HepG2 (cell line): ENCODE results near the gene DHRS4L2. TPM values are rescaled to one million over a fixed set of nuclear protein-coding genes. Genes with fewer than 3 reads are reported as not detected.

ENCODE experiments used
- ATF7-NPFF ChIP-seq: sonication (generic); formaldehyde crosslinking; IDR thresholded peaks from 2 replicates; pipeline ENCODE4 v1.8.1; 2023; ENCODE audit warnings: mild to moderate bottlenecking, low read depth, missing genetic modification reagents, moderate library complexity
- EP300 ChIP-seq, 3 experiments: sonication (generic) in 1 of 3; formaldehyde crosslinking in 1 of 3; IDR thresholded peaks; 2 replicates each; pipeline versions ENCODE4 v1.5.1 to v1.6.1; 2011 to 2020; ENCODE audit warnings: low read depth in 2 of 3, low read length in 2 of 3, borderline replicate concordance in 1 of 3, improper control_type of control experiment in 1 of 3, mild to moderate bottlenecking in 1 of 3, missing genetic modification reagents in 1 of 3, moderate library complexity in 1 of 3
- HCFC1 ChIP-seq: fragments of 150-350 bp; IDR thresholded peaks from 2 replicates; pipeline ENCODE4 v1.6.1; 2014; ENCODE audit warnings: low read depth, low read length
- JUN ChIP-seq: sonication (generic); formaldehyde crosslinking; IDR thresholded peaks from 2 replicates; pipeline ENCODE4 v1.4.0; 2020; ENCODE audit warnings: mild to moderate bottlenecking, missing genetic modification reagents
- JUND ChIP-seq: sonication (generic); formaldehyde crosslinking; IDR thresholded peaks from 2 replicates; pipeline ENCODE4 v1.8.0; 2022; ENCODE audit warnings: mild to moderate bottlenecking, missing genetic modification reagents
- PCBP1 ChIP-seq: fragments of 200-400 bp; formaldehyde crosslinking; IDR thresholded peaks from 2 replicates; pipeline ENCODE4 v1.6.1; 2017; ENCODE audit warnings: mild to moderate bottlenecking, low read depth, low read length, borderline replicate concordance
- REL ChIP-seq: sonication (generic); formaldehyde crosslinking; conservative IDR thresholded peaks from 2 replicates; pipeline ENCODE4 v1.8.0; 2022; ENCODE audit warnings: mild to moderate bottlenecking, missing genetic modification reagents, moderate library complexity
- SATB2 ChIP-seq: sonication (generic); formaldehyde crosslinking; IDR thresholded peaks from 2 replicates; pipeline ENCODE4 v1.5.0; 2020; ENCODE audit warnings: missing genetic modification reagents
- SP2 ChIP-seq: sonication (generic); formaldehyde crosslinking; IDR thresholded peaks from 2 replicates; pipeline ENCODE4 v1.5.1; 2020; ENCODE audit warnings: mild to moderate bottlenecking, missing genetic modification reagents
- ZEB1 ChIP-seq: IDR thresholded peaks from 2 replicates; pipeline ENCODE4 v1.6.1; 2012; ENCODE audit warnings: mild to moderate bottlenecking, low read depth, inconsistent platforms; ENCODE audit not compliant: insufficient replicate concordance
- ZNF17 ChIP-seq: sonication (generic); formaldehyde crosslinking; IDR thresholded peaks from 2 replicates; pipeline ENCODE4 v1.5.0; 2020; ENCODE audit warnings: mild to moderate bottlenecking, missing genetic modification reagents
- ZNF292 ChIP-seq: sonication (generic); formaldehyde crosslinking; IDR thresholded peaks from 2 replicates; pipeline ENCODE4 v1.8.1; 2022; ENCODE audit warnings: mild to moderate bottlenecking, low read depth, missing genetic modification reagents, borderline replicate concordance
- ZNF296 ChIP-seq: sonication (generic); formaldehyde crosslinking; conservative IDR thresholded peaks from 2 replicates; pipeline ENCODE4 v1.5.0; 2020; ENCODE audit warnings: mild to moderate bottlenecking, missing genetic modification reagents
- ZNF317 ChIP-seq: sonication (generic); formaldehyde crosslinking; IDR thresholded peaks from 2 replicates; pipeline ENCODE4 v1.5.0; 2020; ENCODE audit warnings: mild to moderate bottlenecking, missing genetic modification reagents
- ZNF446 ChIP-seq: sonication (generic); formaldehyde crosslinking; IDR thresholded peaks from 2 replicates; pipeline ENCODE4 v1.5.0; 2020; ENCODE audit warnings: mild to moderate bottlenecking, missing genetic modification reagents
- ZNF644 ChIP-seq: IDR thresholded peaks from 2 replicates; pipeline ENCODE4 v1.6.1; 2016; ENCODE audit warnings: low read depth
- ZZZ3 ChIP-seq: sonication (generic); formaldehyde crosslinking; IDR thresholded peaks from 2 replicates; pipeline ENCODE4 v1.4.0; 2020; ENCODE audit warnings: missing genetic modification reagents, mild to moderate bottlenecking, borderline replicate concordance
- polyA plus RNA-seq, 8 experiments: library from polyadenylated mRNA; depleted of rRNA in 3 of 8; stranded (reverse) in 7 of 8; unstranded in 1 of 8; fragments of >200 nt; fragmentation: Illumina TruSeq in 4 of 8; extraction: Trizol in 4 of 8; gene quantifications; 2 replicates each; pipeline versions ENCODE4 v1.2.1 to v1.2.3, GENCODE V29; 2011 to 2016; ENCODE audit warnings: low read depth in 4 of 8, missing spikeins in 1 of 8, mixed read lengths in 1 of 8; ENCODE audit not compliant: insufficient read depth in 1 of 8
- total RNA-seq, 5 experiments: library from RNA; depleted of rRNA; stranded (reverse); fragments of >200 nt; fragmentation: Illumina TruSeq; extraction: Trizol; gene quantifications; 2 replicates each; pipeline ENCODE4 v1.2.3, GENCODE V29; 2016; ENCODE audit warnings: low read depth in 1 of 5
- TF ChIP-seq, protein P1 (sequence below): sonication (generic); formaldehyde crosslinking; IDR thresholded peaks from 2 replicates; pipeline ENCODE4 v1.8.0; 2022; ENCODE audit warnings: missing genetic modification reagents, low read depth, mild to moderate bottlenecking, borderline replicate concordance
- TF ChIP-seq, protein P2 (sequence below): sonication (generic); formaldehyde crosslinking; IDR thresholded peaks from 2 replicates; pipeline ENCODE4 v1.8.1; 2023; ENCODE audit warnings: mild to moderate bottlenecking, moderate library complexity, missing genetic modification reagents
- TF ChIP-seq, protein P3 (sequence below): sonication (generic); formaldehyde crosslinking; IDR thresholded peaks from 2 replicates; pipeline ENCODE4 v1.5.0; 2020; ENCODE audit warnings: missing genetic modification reagents, mild to moderate bottlenecking, borderline replicate concordance
- TF ChIP-seq, protein P4 (sequence below): sonication (generic); formaldehyde crosslinking; IDR thresholded peaks from 2 replicates; pipeline ENCODE4 v1.8.0; 2022; ENCODE audit warnings: missing genetic modification reagents, mild to moderate bottlenecking, borderline replicate concordance
- TF ChIP-seq, protein P5 (sequence below), 2 experiments: sonication (generic) in 1 of 2; formaldehyde crosslinking in 1 of 2; IDR thresholded peaks; 2 replicates each; pipeline versions ENCODE4 v1.4.0 to v1.6.1; 2016 to 2020; ENCODE audit warnings: borderline replicate concordance in 1 of 2, low read depth in 1 of 2, mild to moderate bottlenecking in 1 of 2, missing genetic modification reagents in 1 of 2

Gene DHRS4L2
- total and polyA plus RNA-seq, 2 of the 13 experiments (the other 11 are each of a cell fraction or from before 2014, with no cell fraction given) = 24.7 to 38.2 TPM

DNA sequence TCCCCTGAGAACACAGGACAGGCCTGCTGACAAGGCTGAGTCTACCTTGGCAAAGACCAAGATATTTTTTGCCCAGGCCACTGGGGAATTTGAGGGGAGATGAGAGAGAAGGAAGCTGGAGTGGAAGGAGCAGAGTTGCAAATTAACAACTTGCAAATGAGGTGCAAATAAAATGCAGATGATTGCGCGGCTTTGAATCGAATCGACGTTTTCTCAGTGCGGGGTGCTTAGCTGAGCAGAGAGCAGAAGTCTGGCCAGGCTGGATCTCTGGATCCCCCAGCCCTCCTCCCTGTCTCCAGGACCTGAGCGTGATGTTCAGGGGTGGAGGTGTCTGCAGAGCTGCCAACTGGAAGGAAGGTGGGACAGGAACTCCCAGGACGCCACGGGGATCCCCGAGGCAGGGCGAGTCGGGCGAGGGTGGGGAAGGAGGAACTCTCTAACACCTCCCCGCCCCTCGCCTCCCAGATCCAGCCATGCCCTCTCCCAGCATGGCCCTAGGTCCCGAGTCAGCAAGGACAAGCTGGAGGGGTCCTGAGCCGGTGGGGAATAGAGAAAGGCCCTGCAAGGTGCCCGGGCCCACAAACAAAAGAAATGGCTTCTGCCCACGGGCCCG is 62.6 kb downstream of the DHRS4L2 start (continued):
- no peak for TF ChIP-seq JUND (CRISPR knock-in tag)
- peak; percentile 44; the same call in 1 of the 2 replicates for TF ChIP-seq ZNF292
- no peak for TF ChIP-seq SP2 (CRISPR knock-in tag)
- TF ChIP-seq, protein P1, sequence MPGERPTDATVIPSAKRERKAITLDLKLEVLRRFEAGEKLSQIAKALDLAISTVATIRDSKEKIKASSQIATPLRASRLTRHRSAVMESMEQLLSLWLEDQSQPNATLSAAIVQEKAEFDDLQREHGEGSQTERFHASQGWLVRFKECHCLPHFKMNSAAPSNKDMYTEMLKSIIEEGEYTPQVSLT (CRISPR knock-in tag) = no peak
- no peak for TF ChIP-seq ZNF296 (CRISPR knock-in tag)
- no peak for TF ChIP-seq ZNF317 (CRISPR knock-in tag)
- TF ChIP-seq, protein P2, sequence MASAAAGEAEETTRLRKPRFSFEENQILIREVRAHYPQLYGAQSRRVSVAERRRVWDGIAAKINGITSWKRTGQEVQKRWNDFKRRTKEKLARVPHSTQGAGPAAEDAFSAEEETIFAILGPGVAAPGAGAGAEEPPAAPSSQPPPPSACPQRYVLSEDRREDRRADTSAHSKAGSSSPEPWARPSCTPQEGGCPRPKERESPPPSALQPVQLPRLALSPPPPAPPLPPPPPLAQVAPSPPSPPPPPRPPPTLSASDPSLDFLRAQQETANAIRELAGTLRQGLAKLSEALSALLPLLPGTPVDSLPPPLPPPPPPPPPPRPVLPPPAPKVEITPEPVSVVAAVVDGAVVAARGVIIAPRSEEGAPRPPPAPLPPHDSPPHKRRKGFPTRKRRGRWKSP (CRISPR knock-in tag) = no peak
- no peak for TF ChIP-seq SATB2
- TF ChIP-seq REL (CRISPR knock-in tag) = no peak
- TF ChIP-seq PCBP1 = no peak
- TF ChIP-seq JUN (CRISPR knock-in tag) = no peak; the same call in 1 of the 2 replicates
- TF ChIP-seq ATF7-NPFF (CRISPR knock-in tag) = no peak
- TF ChIP-seq ZNF446 (CRISPR knock-in tag) = 0 out of 2 replicates have a peak, but pooled peaks have one; percentile 5
- TF ChIP-seq ZNF644 (CRISPR knock-in tag) = no peak
- TF ChIP-seq, protein P3, sequence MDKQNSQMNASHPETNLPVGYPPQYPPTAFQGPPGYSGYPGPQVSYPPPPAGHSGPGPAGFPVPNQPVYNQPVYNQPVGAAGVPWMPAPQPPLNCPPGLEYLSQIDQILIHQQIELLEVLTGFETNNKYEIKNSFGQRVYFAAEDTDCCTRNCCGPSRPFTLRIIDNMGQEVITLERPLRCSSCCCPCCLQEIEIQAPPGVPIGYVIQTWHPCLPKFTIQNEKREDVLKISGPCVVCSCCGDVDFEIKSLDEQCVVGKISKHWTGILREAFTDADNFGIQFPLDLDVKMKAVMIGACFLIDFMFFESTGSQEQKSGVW (CRISPR knock-in tag) = no peak
- no peak for TF ChIP-seq ZEB1
- TF ChIP-seq, protein P4, sequence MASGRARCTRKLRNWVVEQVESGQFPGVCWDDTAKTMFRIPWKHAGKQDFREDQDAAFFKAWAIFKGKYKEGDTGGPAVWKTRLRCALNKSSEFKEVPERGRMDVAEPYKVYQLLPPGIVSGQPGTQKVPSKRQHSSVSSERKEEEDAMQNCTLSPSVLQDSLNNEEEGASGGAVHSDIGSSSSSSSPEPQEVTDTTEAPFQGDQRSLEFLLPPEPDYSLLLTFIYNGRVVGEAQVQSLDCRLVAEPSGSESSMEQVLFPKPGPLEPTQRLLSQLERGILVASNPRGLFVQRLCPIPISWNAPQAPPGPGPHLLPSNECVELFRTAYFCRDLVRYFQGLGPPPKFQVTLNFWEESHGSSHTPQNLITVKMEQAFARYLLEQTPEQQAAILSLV = no peak
- TF ChIP-seq, protein P5, sequence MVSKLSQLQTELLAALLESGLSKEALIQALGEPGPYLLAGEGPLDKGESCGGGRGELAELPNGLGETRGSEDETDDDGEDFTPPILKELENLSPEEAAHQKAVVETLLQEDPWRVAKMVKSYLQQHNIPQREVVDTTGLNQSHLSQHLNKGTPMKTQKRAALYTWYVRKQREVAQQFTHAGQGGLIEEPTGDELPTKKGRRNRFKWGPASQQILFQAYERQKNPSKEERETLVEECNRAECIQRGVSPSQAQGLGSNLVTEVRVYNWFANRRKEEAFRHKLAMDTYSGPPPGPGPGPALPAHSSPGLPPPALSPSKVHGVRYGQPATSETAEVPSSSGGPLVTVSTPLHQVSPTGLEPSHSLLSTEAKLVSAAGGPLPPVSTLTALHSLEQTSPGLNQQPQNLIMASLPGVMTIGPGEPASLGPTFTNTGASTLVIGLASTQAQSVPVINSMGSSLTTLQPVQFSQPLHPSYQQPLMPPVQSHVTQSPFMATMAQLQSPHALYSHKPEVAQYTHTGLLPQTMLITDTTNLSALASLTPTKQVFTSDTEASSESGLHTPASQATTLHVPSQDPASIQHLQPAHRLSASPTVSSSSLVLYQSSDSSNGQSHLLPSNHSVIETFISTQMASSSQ (IDR thresholded peaks at IDR 0.05; ENCODE audit: low read depth) = no peak
- TF ChIP-seq, protein P5 (CRISPR knock-in tag; IDR thresholded peaks at IDR 0.05; ENCODE audit: borderline replicate concordance) = no peak
- no peak for TF ChIP-seq HCFC1
- TF ChIP-seq EP300 (IDR thresholded peaks at IDR 0.05; ENCODE audit: low read depth in 2 of 2, low read length in 2 of 2) = no peak
- TF ChIP-seq EP300 (CRISPR knock-in tag; IDR thresholded peaks at IDR 0.05; ENCODE audit: borderline replicate concordance) = no peak
- no peak for TF ChIP-seq ZZZ3 (CRISPR knock-in tag)
- TF ChIP-seq ZNF17 (CRISPR knock-in tag) = no peak
